Measurements from ENCODE around the gene LRPPRC. TPM values are rescaled to one million over a fixed set of nuclear protein-coding genes. Genes with fewer than 3 reads are reported as not detected.
"Not testable (repeated sequence)": the region's sequence is repeated elsewhere in the genome, so short reads cannot be mapped to it uniquely, and the experiment has no call there.

Gene LRPPRC
- total RNA-seq, 2 donors from 2014 or later, result 39.2 to 75.6 TPM

- no peak overlapping the region for H3K27ac ChIP-seq
- H3K27me3 ChIP-seq, result no peaks in the 10 kb centered on the region
- no peaks in the 10 kb centered on the region for H3K4me1 ChIP-seq
- DNase-seq (ENCODE audit: low spot score), result no peak
- H3K4me3 ChIP-seq, result no peak overlapping the region
- H3K36me3 ChIP-seq, result peaks cover 26% of the 10 kb centered on the region
- TF ChIP-seq CTCF (IDR thresholded peaks at IDR 0.05), result no peak
- no peaks in the 10 kb centered on the region for H3K9me3 ChIP-seq
These were observed 68.3 kb downstream of the LRPPRC start for GRCh38 chr2:43927442-43927841.

GRCh38 chr2:43925431-43925830 lies 70.4 kb downstream of the LRPPRC start:
- Histone ChIP-seq H3K27me3 (no peaks in the 10 kb centered on the region), H3K4me1 (no peaks in the 10 kb centered on the region), H3K36me3 (peaks cover 26% of the 10 kb centered on the region), H3K27ac (no peak overlapping the region), H3K9me3 (no peaks in the 10 kb centered on the region), H3K4me3 (no peak overlapping the region)
- no peak for DNase-seq (ENCODE audit: low spot score)
- TF ChIP-seq CTCF (IDR thresholded peaks at IDR 0.05), result no peak

- no peak for DNase-seq (ENCODE audit: low spot score)
These were observed 71.3 kb downstream of the LRPPRC start for GRCh38 chr2:43924463-43924862.

GRCh38 chr2:43911136-43911790 lies 84.5 kb downstream of the LRPPRC start:
- H3K27ac ChIP-seq; H3K4me3 ChIP-seq; H3K4me1 ChIP-seq; H3K27me3 ChIP-seq; DNase-seq (ENCODE audit: low spot score); H3K9me3 ChIP-seq: not testable (repeated sequence)
- H3K36me3 ChIP-seq, result peaks cover 41% of the 10 kb centered on the region

More at GRCh38 chr2:43924463-43924862, 71.3 kb downstream of the LRPPRC start:
- Histone ChIP-seq H3K4me3 (no peak overlapping the region), H3K27ac (no peak overlapping the region), H3K9me3 (no peaks in the 10 kb centered on the region), H3K27me3 (no peaks in the 10 kb centered on the region), H3K36me3 (peaks cover 26% of the 10 kb centered on the region), H3K4me1 (no peaks in the 10 kb centered on the region)
- TF ChIP-seq CTCF (IDR thresholded peaks at IDR 0.05), result no peak

GRCh38 chr2:43906448-43907109 lies 89.2 kb downstream of the LRPPRC start:
- TF ChIP-seq CTCF (IDR thresholded peaks at IDR 0.05), result no peak
- Histone ChIP-seq H3K4me1 (no peaks in the 10 kb centered on the region), H3K36me3 (peaks cover 21% of the 10 kb centered on the region), H3K27ac (no peak overlapping the region), H3K9me3 (no peaks in the 10 kb centered on the region), H3K27me3 (no peaks in the 10 kb centered on the region), H3K4me3 (no peak overlapping the region)
- no peak for DNase-seq (ENCODE audit: low spot score)

GRCh38 chr2:43905871-43906270 lies 89.9 kb downstream of the LRPPRC start:
- H3K27ac ChIP-seq, result no peak overlapping the region
- no peak for DNase-seq (ENCODE audit: low spot score)
- no peaks in the 10 kb centered on the region for H3K4me1 ChIP-seq
- H3K36me3 ChIP-seq, result peaks cover 26% of the 10 kb centered on the region
- H3K9me3 ChIP-seq, result no peaks in the 10 kb centered on the region
- no peak overlapping the region for H3K4me3 ChIP-seq
- no peak for TF ChIP-seq CTCF (IDR thresholded peaks at IDR 0.05)
- H3K27me3 ChIP-seq, result no peaks in the 10 kb centered on the region
